Transverse colon (tissue), 4 donors: Measurements from ENCODE around the gene CENATAC. TPM values are rescaled to one million over a fixed set of nuclear protein-coding genes. Genes with fewer than 3 reads are reported as not detected.
"Not testable (repeated sequence)": the region's sequence is repeated elsewhere in the genome, so short reads cannot be mapped to it uniquely, and the experiment has no call there.

Experiments used
- DNase-seq: peaks from one replicate; pipeline ENCODE4 v3.0.0-alpha.2; 2019
- H3K27ac ChIP-seq, 4 donors: fragments of 200-600 bp; sonication (generic); 2 replicates each; pipeline ENCODE4 v1.5.1; 2016 to 2018; ENCODE audit warnings: inconsistent platforms in 4 of 4
- H3K27me3 ChIP-seq: fragments of 200-600 bp; sonication (generic); 2 replicates; pipeline ENCODE4 v1.5.1; 2017; ENCODE audit warnings: inconsistent platforms
- H3K36me3 ChIP-seq, 4 donors: fragments of 200-600 bp; sonication (generic); 2 replicates each; pipeline ENCODE4 v1.5.1; 2017 to 2019; ENCODE audit warnings: inconsistent platforms in 4 of 4
- H3K4me1 ChIP-seq, 4 donors: fragments of 200-600 bp; sonication (generic); 2 replicates each; pipeline ENCODE4 v1.5.1; 2017 to 2020; ENCODE audit warnings: inconsistent platforms in 4 of 4
- H3K4me3 ChIP-seq, 4 donors: fragments of 200-600 bp; sonication (generic); 1 replicate in 1 of 4; 2 replicates in 3 of 4; pipeline versions ENCODE4 v1.5.1 to v1.6.1; 2017 to 2019; ENCODE audit warnings: inconsistent platforms in 4 of 4
- H3K9me3 ChIP-seq, 2 donors: fragments of 200-600 bp; sonication (generic); 2 replicates each; pipeline ENCODE4 v1.5.1; 2017 to 2019; ENCODE audit warnings: inconsistent platforms in 2 of 2
- EP300 ChIP-seq: sonication (generic); formaldehyde crosslinking; IDR thresholded peaks from one replicate; pipeline ENCODE4 v1.6.1; 2017; ENCODE audit warnings: antibody characterized with exemption, low read depth
- POLR2A ChIP-seq: fragments of 450-650 bp; IDR thresholded peaks from one replicate; pipeline ENCODE4 v1.6.1; 2016; ENCODE audit warnings: antibody characterized with exemption, mild to moderate bottlenecking, moderate library complexity
- POLR2AphosphoS5 ChIP-seq, 3 donors: sonication (generic); formaldehyde crosslinking; IDR thresholded peaks; one replicate each; pipeline ENCODE4 v1.6.1; 2016; ENCODE audit warnings: antibody characterized with exemption in 3 of 3
- WGBS, 2 donors: methylation state at CpG; one replicate each; pipeline ENCODE4 v1.1.5; 2018; ENCODE audit warnings: low coverage in 1 of 2; 5-methylcytosine and 5-hydroxymethylcytosine counted together
- in situ Hi-C, 4 donors: fragments of 200-750 bp; cut with MboI; loops; one replicate each; pipeline versions ENCODE4 v1.15.0 to v1.15.1; 2017; ENCODE audit warnings: low sequenced_read_pairs in 3 of 4, low pct_ligation_motif_present in 1 of 4, low pct_unique_long_range_greater_than_20kb in 1 of 4
- intact Hi-C: fragments of 100-400 bp; cut with DNase I; formaldehyde crosslinking; loops from one replicate; pipeline ENCODE4 v1.15.1; 2023; ENCODE audit warnings: low total_unique reads
- total RNA-seq, 4 donors: library from RNA; depleted of rRNA; stranded (reverse); fragments of >200 nt; gene quantifications; one replicate each; pipeline ENCODE4 v1.1.0, GENCODE V29; 2016
- TF ChIP-seq, protein P1 (sequence below), 5 experiments: fragments of 200-600 bp in 3 of 5; fragments of 450-650 bp in 2 of 5; sonication (generic) in 3 of 5; IDR thresholded peaks; 1 replicate in 2 of 5; 2 replicates in 3 of 5; pipeline ENCODE4 v1.5.1; 2016 to 2017; ENCODE audit warnings: antibody characterized with exemption in 5 of 5, inconsistent platforms in 3 of 5, mild to moderate bottlenecking in 2 of 5, moderate library complexity in 1 of 5

Gene CENATAC
- total RNA-seq, 4 donors from 2014 or later, result 46.1 to 94.3 (median 82.2) TPM

DNA sequence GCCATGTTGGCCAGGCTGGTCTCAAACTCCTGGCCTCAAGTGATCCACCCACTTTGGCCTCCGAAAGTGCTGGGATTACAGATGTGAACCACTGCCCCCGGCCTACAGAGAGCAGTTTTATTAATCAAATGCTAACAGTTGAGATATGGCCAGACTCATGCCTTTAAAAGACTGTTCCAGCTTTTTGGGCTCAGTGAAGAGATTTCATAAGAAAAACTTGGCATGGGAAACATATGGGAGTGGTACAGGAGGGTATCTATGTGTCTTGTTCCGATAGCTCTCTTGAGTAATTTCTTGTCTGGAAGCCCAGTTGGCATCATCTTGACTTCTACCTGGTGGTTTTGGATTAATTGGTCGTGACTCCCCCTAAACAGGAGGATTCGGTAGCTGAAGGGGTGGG, 40.9 kb downstream of the CENATAC start:
- in situ Hi-C loops, result no loop called here
- WGBS, 2 donors, result 93% methylated on average over 5 of the region's 5 CpGs; no CpG with 5 or more reads in 1 of the 2 donors
- TF ChIP-seq POLR2AphosphoS5 (IDR thresholded peaks at IDR 0.05), result no peak
- no peak for TF ChIP-seq POLR2A
- TF ChIP-seq, protein P1, sequence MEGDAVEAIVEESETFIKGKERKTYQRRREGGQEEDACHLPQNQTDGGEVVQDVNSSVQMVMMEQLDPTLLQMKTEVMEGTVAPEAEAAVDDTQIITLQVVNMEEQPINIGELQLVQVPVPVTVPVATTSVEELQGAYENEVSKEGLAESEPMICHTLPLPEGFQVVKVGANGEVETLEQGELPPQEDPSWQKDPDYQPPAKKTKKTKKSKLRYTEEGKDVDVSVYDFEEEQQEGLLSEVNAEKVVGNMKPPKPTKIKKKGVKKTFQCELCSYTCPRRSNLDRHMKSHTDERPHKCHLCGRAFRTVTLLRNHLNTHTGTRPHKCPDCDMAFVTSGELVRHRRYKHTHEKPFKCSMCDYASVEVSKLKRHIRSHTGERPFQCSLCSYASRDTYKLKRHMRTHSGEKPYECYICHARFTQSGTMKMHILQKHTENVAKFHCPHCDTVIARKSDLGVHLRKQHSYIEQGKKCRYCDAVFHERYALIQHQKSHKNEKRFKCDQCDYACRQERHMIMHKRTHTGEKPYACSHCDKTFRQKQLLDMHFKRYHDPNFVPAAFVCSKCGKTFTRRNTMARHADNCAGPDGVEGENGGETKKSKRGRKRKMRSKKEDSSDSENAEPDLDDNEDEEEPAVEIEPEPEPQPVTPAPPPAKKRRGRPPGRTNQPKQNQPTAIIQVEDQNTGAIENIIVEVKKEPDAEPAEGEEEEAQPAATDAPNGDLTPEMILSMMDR (IDR thresholded peaks at IDR 0.05), result no peak
- no peak for TF ChIP-seq EP300
- Histone ChIP-seq H3K36me3 (no peaks in the 10 kb centered on the region), H3K27ac (no peak overlapping the region), H3K27me3 (no peaks in the 10 kb centered on the region), H3K4me1 (no peaks in the 10 kb centered on the region), H3K4me3 (no peak overlapping the region), H3K9me3 (no peaks in the 10 kb centered on the region)
- DNase-seq, result no peak
- intact Hi-C loops, result no loop called here

DNA sequence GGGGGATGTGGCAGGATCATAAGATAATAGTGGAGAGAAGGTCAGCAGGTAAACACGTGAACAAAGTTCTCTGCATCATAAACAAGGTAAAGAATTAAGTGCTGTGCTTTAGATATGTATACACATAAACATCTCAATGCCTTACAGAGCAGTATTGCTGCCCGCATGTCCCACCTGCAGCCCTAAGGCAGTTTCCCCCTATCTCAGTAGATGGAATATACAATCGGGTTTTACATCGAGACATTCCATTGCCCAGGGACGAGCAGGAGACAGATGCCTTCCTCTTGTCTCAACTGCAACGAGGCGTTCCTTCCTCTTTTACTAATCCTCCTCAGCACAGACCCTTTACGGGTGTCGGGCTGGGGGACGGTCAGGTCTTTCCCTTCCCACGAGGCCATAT, 41.5 kb downstream of the CENATAC start:
- H3K9me3 ChIP-seq, H3K36me3 ChIP-seq, H3K4me1 ChIP-seq, DNase-seq, H3K27ac ChIP-seq, in situ Hi-C loops, intact Hi-C loops, H3K4me3 ChIP-seq, H3K27me3 ChIP-seq: not testable (repeated sequence)
- 42% methylated on average over 11 of the region's 11 CpGs; no CpG with 5 or more reads in 1 of the 2 donors for WGBS, 2 donors

DNA sequence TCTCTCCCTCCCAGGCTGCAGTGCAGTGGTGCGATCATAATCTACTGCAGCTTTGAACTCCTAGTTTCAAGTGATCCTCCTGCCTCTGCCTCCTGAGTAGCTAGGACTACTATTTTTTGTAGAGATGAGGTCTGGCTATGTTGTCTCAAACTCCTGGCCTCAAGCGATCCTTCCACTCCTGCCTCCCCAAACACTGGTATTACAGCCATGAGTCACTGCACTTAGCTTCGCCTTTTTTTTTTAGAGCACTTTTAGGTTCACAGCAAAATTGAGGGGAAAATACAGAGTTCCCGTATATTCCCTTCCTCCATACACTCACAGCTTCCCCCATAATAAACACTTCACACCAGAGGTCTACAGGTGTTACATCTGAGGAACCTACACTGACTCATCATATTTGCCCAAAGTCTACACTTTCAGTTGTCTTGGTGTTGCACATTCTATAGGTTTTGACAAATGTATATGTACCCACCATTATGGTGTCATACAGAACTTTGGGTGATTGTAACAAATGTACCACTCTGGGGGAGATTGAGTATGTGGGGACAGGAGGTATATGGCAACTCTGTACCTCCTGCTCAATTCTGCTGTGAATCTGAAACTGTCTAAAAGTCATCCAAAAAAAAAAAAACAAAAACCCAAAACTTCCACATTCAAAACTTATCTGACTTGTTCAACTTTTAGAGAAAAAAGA, 44.0 kb downstream of the CENATAC start:
- Histone ChIP-seq H3K27ac (no peak overlapping the region), H3K4me3 (no peak overlapping the region), H3K4me1 (no peaks in the 10 kb centered on the region), H3K9me3 (no peaks in the 10 kb centered on the region), H3K27me3 (no peaks in the 10 kb centered on the region), H3K36me3 (peaks cover 0 to 13% (median 4%) of the 10 kb centered on the region in 4 donors)
- TF ChIP-seq, protein P1 (IDR thresholded peaks at IDR 0.05), result no peak
- no peak for TF ChIP-seq POLR2A
- TF ChIP-seq POLR2AphosphoS5 (IDR thresholded peaks at IDR 0.05), result no peak
- no peak for TF ChIP-seq EP300
- intact Hi-C loops, result no loop called here
- in situ Hi-C loops, result no loop called here
- no peak for DNase-seq
- WGBS, 2 donors, result 75 to 81% methylated on average over 1 to 4 of the region's 4 CpGs

DNA sequence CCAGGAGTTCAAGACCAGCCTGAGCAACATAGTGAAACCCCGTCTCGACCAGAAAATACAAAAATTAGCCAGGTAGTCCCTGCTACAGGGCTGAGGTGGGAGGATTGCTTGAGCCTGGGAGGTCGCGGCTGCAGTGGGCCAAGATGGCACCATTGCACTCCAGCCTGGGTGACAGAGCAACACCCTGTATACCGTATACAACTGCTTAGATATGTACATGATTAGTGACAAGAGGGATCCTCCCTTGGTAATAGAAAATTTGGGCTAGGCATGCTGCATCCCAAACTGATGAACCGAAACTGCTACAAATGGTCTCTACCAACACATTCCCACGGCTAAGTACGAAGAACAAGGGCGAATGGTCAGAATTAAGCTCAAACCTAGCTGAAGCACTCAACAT, 45.0 kb downstream of the CENATAC start:
- intact Hi-C loops (no loop called here), in situ Hi-C loops (no loop called here)
- no peak for TF ChIP-seq POLR2A
- TF ChIP-seq, protein P1 (IDR thresholded peaks at IDR 0.05), result no peak
- no peak for TF ChIP-seq EP300
- H3K27ac ChIP-seq, result no peak overlapping the region
- H3K36me3 ChIP-seq, result peaks cover 0 to 23% (median 9%) of the 10 kb centered on the region in 4 donors
- 94% methylated on average over 9 of the region's 9 CpGs; no CpG with 5 or more reads in 1 of the 2 donors for WGBS, 2 donors
- H3K27me3 ChIP-seq, result no peaks in the 10 kb centered on the region
- H3K9me3 ChIP-seq, result no peaks in the 10 kb centered on the region
- H3K4me3 ChIP-seq, result no peak overlapping the region
- H3K4me1 ChIP-seq, result no peaks in the 10 kb centered on the region
- DNase-seq, result no peak

DNA sequence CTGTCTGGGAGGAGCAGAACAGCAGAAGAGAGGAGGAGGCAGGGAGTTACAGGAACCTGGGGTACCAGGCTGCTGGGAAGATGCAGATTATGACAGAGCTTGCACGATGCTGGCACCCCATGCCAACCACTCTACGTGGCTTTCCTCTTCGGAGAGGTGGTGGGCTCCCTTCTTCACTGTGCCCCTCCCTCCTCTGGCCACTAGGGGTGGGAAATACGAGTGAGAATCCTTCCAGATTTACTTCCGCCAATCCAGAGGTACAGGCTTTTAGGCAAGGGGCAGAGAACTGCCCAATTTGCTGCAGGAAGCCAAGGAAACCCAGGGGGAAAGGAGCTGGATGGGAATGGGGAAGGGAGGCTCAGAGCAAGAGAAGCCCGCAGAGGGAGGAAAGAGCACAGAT, 46.8 kb downstream of the CENATAC start:
- Histone ChIP-seq H3K27ac (no peak overlapping the region), H3K9me3 (no peaks in the 10 kb centered on the region), H3K4me1 (no peaks in the 10 kb centered on the region), H3K36me3 (peaks cover 0 to 41% (median 15%) of the 10 kb centered on the region in 4 donors), H3K27me3 (no peaks in the 10 kb centered on the region), H3K4me3 (no peak overlapping the region)
- 68 to 78% methylated on average over 4 to 6 of the region's 6 CpGs for WGBS, 2 donors
- in situ Hi-C loops (no loop called here), intact Hi-C loops (no loop called here)
- TF ChIP-seq, protein P1 (IDR thresholded peaks at IDR 0.05), result no peak
- TF ChIP-seq EP300 (no peak), POLR2AphosphoS5 (IDR thresholded peaks at IDR 0.05) (no peak), POLR2A (no peak)
- DNase-seq, result no peak
